ENCODE measurements around the gene NINJ1. TPM values are rescaled to one million over a fixed set of nuclear protein-coding genes. Genes with fewer than 3 reads are reported as not detected.

NINJ1 gene
- total RNA-seq, 1 experiment from 2014 or later: 41.3 TPM

DNA sequence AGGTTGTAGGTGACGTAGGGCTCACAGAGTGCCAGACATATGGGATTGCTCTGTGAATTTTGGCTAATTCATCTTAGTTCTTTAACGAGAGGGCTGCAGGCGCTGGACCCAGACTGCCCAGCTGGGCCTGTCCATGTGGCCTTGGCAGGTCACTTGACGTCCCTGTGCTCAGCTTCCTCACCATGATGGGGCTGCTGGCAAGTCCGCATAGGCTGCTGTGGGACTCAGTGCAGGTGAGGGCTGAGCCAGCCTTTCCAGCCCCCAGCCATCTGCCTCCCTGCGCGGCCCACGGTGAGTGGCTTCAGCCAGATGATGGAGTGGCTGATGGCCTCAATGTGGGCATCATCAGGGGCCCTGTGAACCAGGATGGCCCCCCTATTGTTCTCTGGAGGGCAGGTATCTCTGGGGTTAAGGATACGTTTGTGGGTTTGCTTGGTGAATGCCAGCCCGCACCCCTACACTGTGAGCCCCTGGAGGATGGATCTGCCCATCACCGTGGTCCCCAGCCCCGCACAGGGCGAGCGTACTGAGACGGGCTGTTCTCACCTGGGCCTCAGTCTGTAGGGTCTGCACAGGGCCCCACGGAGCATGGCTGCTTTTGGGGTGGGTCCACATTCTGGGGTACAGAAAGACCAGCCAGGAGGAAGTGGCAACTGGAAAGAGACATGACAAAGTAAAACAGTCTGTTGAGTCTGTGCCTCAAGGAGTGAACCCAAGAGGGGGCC lies 34.3 kb downstream of the NINJ1 start (continued):
- TF ChIP-seq CDX4 (CRISPR knock-in tag; IDR thresholded peaks at IDR 0.05; ENCODE audit: borderline replicate concordance) (no peak), ZNF317 (CRISPR knock-in tag; IDR thresholded peaks at IDR 0.05; ENCODE audit: borderline replicate concordance, low read depth) (no peak)

DNA sequence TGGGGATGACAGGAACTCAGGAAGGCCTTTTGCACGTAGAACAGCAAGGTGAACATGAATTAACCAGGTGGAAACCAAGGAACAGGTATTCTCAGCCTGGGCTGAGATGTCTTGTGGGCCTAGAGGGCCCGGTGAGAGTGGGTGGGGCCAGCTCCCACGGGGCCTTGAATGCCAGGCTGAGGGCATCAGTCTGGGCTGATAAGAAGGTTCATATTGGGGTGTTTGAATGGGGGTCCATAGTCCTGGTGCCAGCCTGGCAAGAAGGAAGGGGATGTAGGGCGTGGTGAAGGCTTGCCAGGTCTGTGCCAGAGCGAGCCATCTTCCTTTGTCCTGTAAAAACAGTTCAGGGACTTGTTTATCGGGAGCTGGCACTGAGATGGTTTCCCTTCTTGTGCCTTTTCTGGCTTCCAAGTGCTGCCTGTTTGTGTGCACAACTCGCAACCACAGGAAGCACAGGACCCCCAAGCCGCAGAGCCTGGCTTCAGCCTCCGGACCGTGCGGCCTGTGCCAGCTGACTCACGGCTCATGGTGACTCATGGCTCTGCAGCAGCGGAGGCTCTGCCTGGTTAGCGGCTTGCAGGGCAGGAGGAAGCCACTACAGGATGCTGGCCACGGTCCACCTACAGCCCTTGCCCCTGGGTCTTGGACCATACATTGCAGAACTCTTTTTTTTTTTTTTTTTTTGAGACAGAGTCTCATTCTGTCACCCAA lies 35.7 kb downstream of the NINJ1 start:
- H3K27ac Mint-ChIP-seq: no peak overlapping the region
- no peak for DNase-seq (ENCODE audit: low spot score)
- POLR2A ChIA-PET: interaction anchor here (0.6 kb wide), 1 partner anchor 23 kb away, joined by 3 read pairs; no protein-coding TSS in a partner anchor
- peaks cover 6% of the 10 kb centered on the region for H3K36me3 Mint-ChIP-seq
- CTCF ChIA-PET: no interaction called here
- H3K4me1 Mint-ChIP-seq: peaks cover 21% of the 10 kb centered on the region
- no peak for ATAC-seq
- H3K4me3 Mint-ChIP-seq: no peak overlapping the region
- TF ChIP-seq MXD4 (CRISPR knock-in tag; IDR thresholded peaks at IDR 0.05; ENCODE audit: borderline replicate concordance) (no peak), SMAD4 (CRISPR knock-in tag; IDR thresholded peaks at IDR 0.05) (no peak), KAT7 (CRISPR knock-in tag; IDR thresholded peaks at IDR 0.05; ENCODE audit: borderline replicate concordance) (no peak), ZNF281 (CRISPR knock-in tag; IDR thresholded peaks at IDR 0.05) (no peak), TEAD1 (CRISPR knock-in tag; IDR thresholded peaks at IDR 0.05) (no peak), CTCF (IDR thresholded peaks at IDR 0.05) (no peak)
- H3K9me3 Mint-ChIP-seq: peaks cover 11% of the 10 kb centered on the region
- H3K27me3 Mint-ChIP-seq (ENCODE audit: low read depth): no peaks in the 10 kb centered on the region

- Mint-ChIP-seq H3K27me3 (ENCODE audit: low read depth) (no peaks in the 10 kb centered on the region), H3K4me1 (peaks cover 23% of the 10 kb centered on the region), H3K4me3 (peak overlapping the region; percentile 78), H3K36me3 (peaks cover 6% of the 10 kb centered on the region), H3K9me3 (peaks cover 11% of the 10 kb centered on the region), H3K27ac (no peak overlapping the region)
- CTCF ChIA-PET: interaction anchor here (1.5 kb wide), 1 partner anchor 94 kb away, joined by 7 read pairs; no protein-coding TSS in a partner anchor
- TF ChIP-seq, protein P1, sequence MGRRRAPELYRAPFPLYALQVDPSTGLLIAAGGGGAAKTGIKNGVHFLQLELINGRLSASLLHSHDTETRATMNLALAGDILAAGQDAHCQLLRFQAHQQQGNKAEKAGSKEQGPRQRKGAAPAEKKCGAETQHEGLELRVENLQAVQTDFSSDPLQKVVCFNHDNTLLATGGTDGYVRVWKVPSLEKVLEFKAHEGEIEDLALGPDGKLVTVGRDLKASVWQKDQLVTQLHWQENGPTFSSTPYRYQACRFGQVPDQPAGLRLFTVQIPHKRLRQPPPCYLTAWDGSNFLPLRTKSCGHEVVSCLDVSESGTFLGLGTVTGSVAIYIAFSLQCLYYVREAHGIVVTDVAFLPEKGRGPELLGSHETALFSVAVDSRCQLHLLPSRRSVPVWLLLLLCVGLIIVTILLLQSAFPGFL (CRISPR knock-in tag; IDR thresholded peaks at IDR 0.05; ENCODE audit: borderline replicate concordance): no peak
- TF ChIP-seq JAZF1 (CRISPR knock-in tag; IDR thresholded peaks at IDR 0.05): no peak
- TF ChIP-seq ZNF138 (CRISPR knock-in tag; conservative IDR thresholded peaks at IDR 0.05): no peak
- no peak for TF ChIP-seq TEAD4 (CRISPR knock-in tag; IDR thresholded peaks at IDR 0.05)
- TF ChIP-seq ZMAT4 (CRISPR knock-in tag; IDR thresholded peaks at IDR 0.05): no peak
- TF ChIP-seq USF1 (CRISPR knock-in tag; IDR thresholded peaks at IDR 0.05): no peak
- no peak for TF ChIP-seq MAX (CRISPR knock-in tag; IDR thresholded peaks at IDR 0.05)
- TF ChIP-seq, protein P2, sequence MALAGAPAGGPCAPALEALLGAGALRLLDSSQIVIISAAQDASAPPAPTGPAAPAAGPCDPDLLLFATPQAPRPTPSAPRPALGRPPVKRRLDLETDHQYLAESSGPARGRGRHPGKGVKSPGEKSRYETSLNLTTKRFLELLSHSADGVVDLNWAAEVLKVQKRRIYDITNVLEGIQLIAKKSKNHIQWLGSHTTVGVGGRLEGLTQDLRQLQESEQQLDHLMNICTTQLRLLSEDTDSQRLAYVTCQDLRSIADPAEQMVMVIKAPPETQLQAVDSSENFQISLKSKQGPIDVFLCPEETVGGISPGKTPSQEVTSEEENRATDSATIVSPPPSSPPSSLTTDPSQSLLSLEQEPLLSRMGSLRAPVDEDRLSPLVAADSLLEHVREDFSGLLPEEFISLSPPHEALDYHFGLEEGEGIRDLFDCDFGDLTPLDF (CRISPR knock-in tag; IDR thresholded peaks at IDR 0.05): no peak
- TF ChIP-seq RORB (CRISPR knock-in tag; IDR thresholded peaks at IDR 0.05): no peak
- TF ChIP-seq TEAD1 (CRISPR knock-in tag; IDR thresholded peaks at IDR 0.05): no peak
- no peak for TF ChIP-seq ZNF121 (CRISPR knock-in tag; IDR thresholded peaks at IDR 0.05)
- DNase-seq (ENCODE audit: low spot score) (no peak), ATAC-seq (no peak)
- POLR2A ChIA-PET: no interaction called here
These were observed 36.4 kb downstream of the NINJ1 start for GRCh38 chr9:93097511-93098201.
